ENCODE data around the gene LY86.

- TF ChIP-seq CTCF (IDR thresholded peaks at IDR 0.05; ENCODE audit: low read depth, low read length, poor library complexity, severe bottlenecking) (no peak), EZH2phosphoT487 (IDR thresholded peaks at IDR 0.05; ENCODE audit: borderline replicate concordance, low read length) (no peak)
Observed at GRCh38 chr6:6699741-6700367, 111.3 kb downstream of the LY86 start.

Data from DOHH2 (cell line).